HG03064 (cell line): Measurements from ENCODE around the gene ZSWIM2.
"Not testable (repeated sequence)": the region's sequence is repeated elsewhere in the genome, so short reads cannot be mapped to it uniquely, and the experiment has no call there.

Source experiments
- ATAC-seq: cut with Tn5 transposase; IDR thresholded peaks from one replicate; pipeline ENCODE4 v1.9.1; 2021; ENCODE audit warnings: low read depth; ENCODE audit not compliant: unreplicated experiment

Gene ZSWIM2

DNA sequence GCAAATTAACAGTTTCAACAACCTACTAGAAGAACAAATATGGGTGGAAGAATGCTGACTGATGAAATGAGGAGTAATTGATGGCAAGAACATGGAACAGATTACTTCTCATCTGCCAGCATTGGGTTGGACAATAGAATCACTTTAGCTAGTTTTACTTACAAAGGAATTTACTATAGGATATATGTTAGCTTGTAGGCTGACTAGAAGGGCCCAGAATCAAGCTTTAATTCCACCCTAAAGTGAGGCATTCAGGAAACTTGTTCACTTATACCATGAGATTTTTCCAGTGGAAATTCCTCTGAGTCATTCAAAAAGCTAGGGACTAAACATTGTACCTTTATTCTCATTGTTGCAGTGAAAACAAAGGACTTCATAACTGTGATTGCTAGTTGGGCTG is 5.0 kb upstream of the ZSWIM2 start:
- ATAC-seq, result no peak

DNA sequence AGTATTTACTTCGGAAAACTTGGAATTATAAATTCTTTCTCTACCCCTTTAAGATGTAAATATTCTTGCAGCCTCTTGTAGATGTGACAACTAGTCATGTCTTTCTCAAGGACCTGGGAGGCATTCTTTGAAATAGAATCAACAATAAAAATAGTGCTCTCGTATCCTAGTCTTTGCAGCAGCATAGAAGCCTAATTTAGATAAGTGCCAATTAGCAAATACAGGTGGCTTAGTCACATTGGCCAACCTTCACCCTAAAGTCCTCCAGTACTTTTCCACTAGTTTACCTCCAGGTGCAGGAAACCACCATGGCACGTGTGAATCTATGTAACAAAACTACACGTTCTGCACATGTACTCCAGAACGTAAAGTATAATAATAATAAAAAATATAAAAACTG is 3.5 kb upstream of the ZSWIM2 start:
- ATAC-seq, result no peak

GRCh38 chr2:186842373-186842772 is 6.6 kb downstream of the ZSWIM2 start:
- ATAC-seq, result no peak

DNA sequence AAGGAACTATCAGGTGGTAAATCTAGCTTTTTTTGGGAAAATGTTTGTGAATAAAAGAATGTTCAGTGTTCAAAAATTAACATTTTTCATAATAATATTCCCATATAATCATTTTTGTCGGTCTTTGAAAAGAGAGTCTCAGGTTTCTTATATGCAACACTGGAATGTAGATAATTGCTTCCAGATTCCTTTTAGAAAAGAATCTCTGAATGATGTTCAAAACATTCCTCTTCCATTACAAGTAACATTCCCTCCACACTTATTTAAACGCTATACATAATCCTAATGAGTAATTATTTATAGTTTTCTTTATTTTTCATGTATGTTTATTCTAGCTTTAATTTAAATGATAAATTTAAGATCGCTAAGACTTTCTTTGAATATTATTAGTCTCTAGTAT is 7.0 kb downstream of the ZSWIM2 start:
- no peak for ATAC-seq

- ATAC-seq, result no peak
Observed at GRCh38 chr2:186835628-186836027, 13.3 kb downstream of the ZSWIM2 start.

- ATAC-seq, result no peak
Observed at GRCh38 chr2:186827862-186828492, 21.0 kb downstream of the ZSWIM2 start.

DNA sequence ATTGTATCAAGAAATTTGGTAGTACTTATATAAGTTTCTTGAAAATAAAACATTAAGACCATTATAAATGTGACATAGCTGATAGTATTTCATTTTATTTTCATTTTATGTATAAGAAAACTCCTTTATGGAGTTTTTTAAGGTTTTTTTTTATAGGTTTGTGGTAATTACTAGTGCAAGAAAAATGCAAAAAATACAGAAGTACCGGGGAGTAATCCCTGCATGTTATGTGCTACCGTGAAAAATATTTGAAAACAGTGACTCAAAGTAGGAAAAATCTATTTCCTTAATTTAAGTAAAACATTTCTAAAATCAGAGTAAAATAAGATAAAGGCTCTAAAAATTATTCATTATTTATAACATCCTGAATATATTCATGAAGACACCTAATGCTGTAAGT is 21.6 kb downstream of the ZSWIM2 start:
- ATAC-seq, result no peak

- ATAC-seq, result no peak
Observed at GRCh38 chr2:186822323-186822722, 26.6 kb downstream of the ZSWIM2 start.

- no peak for ATAC-seq
Observed at GRCh38 chr2:186820303-186820702, 28.7 kb downstream of the ZSWIM2 start.

DNA sequence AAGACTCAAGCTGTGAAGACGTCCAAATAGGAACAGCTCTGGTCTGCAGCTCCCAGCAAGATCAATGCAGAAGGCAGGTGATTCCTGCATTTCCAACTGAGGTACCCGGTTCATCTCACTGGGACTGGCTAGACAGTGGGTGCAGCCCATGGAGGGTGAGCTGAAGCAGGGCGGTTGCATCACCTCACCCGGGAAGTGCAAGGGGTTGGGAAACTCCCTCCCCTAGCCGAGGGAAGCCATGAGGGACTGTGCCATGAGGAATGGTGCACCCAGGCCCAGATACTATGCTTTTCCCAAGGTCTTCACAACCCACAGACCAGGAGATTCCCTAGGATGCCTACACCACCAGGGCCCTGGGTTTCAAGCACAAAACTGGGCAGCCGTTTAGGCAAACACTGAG is 37.2 kb downstream of the ZSWIM2 start:
- not testable (repeated sequence) for ATAC-seq

- no peak for ATAC-seq
Observed at GRCh38 chr2:186806591-186806990, 42.4 kb downstream of the ZSWIM2 start.

- ATAC-seq, result not testable (repeated sequence)
Observed at GRCh38 chr2:186798604-186799003, 50.4 kb downstream of the ZSWIM2 start.

GRCh38 chr2:186784930-186785329 is 64.0 kb downstream of the ZSWIM2 start:
- no peak for ATAC-seq

GRCh38 chr2:186783254-186783653 is 65.7 kb downstream of the ZSWIM2 start:
- ATAC-seq, result no peak

DNA sequence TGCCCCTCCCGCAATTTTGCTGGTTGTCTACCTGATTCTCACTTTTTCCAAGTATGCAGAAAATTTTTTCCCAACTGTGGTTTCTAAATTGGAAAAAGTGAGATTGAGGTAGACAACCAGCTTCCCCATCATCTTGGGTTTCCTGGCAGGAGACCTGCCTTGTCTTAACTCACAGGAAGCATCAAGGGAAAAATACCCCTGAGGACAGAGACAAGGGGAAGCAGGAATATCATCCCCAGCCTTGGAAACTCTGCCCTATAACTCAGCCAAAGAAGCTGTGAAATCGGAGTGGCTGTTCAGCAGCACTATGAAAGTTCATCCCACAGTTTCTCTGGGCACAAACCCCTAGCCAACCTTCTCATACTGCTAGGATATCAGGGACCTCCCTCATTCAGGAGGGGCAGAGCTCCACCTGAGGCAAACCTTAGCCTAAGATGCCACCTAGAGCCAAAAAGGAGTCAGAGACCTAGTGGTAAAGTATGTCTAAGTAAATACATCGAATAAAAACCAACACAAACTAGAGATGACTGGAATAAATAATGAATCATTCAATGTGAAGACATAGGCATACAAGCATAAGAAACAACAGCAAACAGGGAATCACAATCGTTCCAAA is 68.2 kb downstream of the ZSWIM2 start:
- no peak for ATAC-seq
